Ovary (tissue), 3 donors: ENCODE measurements around the gene MAST1.

Experiments
- POLR2A ChIP-seq: fragments of 450-650 bp; IDR thresholded peaks from one replicate; pipeline ENCODE4 v1.6.1; 2017; ENCODE audit warnings: antibody characterized with exemption, mild to moderate bottlenecking, moderate library complexity
- TF ChIP-seq, protein P1 (sequence below), 3 donors: fragments of 450-650 bp in 2 of 3; fragments of 200-600 bp in 1 of 3; IDR thresholded peaks; one replicate each; pipeline versions ENCODE4 v1.5.1 to v1.8.0; 2016 to 2022; ENCODE audit warnings: antibody characterized with exemption in 3 of 3, mild to moderate bottlenecking in 1 of 3
- donor health status: DM: no; HTN: no; CAD: no.

GRCh38 chr19:12794971-12795381, 43.3 kb upstream of the MAST1 start:
- TF ChIP-seq POLR2A = no peak
- TF ChIP-seq, protein P1, sequence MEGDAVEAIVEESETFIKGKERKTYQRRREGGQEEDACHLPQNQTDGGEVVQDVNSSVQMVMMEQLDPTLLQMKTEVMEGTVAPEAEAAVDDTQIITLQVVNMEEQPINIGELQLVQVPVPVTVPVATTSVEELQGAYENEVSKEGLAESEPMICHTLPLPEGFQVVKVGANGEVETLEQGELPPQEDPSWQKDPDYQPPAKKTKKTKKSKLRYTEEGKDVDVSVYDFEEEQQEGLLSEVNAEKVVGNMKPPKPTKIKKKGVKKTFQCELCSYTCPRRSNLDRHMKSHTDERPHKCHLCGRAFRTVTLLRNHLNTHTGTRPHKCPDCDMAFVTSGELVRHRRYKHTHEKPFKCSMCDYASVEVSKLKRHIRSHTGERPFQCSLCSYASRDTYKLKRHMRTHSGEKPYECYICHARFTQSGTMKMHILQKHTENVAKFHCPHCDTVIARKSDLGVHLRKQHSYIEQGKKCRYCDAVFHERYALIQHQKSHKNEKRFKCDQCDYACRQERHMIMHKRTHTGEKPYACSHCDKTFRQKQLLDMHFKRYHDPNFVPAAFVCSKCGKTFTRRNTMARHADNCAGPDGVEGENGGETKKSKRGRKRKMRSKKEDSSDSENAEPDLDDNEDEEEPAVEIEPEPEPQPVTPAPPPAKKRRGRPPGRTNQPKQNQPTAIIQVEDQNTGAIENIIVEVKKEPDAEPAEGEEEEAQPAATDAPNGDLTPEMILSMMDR (IDR thresholded peaks at IDR 0.05) = no peak
